HCT116 (cell line): ENCODE results near the gene LHFPL6. TPM values are rescaled to one million over a fixed set of nuclear protein-coding genes. Genes with fewer than 3 reads are reported as not detected.

Experiments
- ATAC-seq: fragments of 200-7000 bp; cut with Tn5 transposase; 2 replicates; pipeline ENCODE4 v1.9.1; 2020; ENCODE audit warnings: mild to moderate bottlenecking, moderate library complexity
- BruUV-seq: library from RNA; stranded (reverse); fragments of 400-500 nt; replicated peaks from 2 replicates; lab custom pipeline; 2021; lab: Mats Ljungman, UMichigan
- CTCF ChIA-PET: fragments of 300-600 bp; sonication (Branson Sonifier 250); formaldehyde crosslinking; loops from one replicate; lab custom pipeline; 2021; ENCODE audit warnings: antibody characterized with exemption; lab: Charles Lee
- POLR2A ChIA-PET: fragments of 300-600, 350-600 bp; sonication (Branson Sonifier 250); formaldehyde crosslinking; loops from one replicate; lab custom pipeline; 2021; ENCODE audit warnings: antibody characterized with exemption; lab: Charles Lee
- RAD21 ChIA-PET, 2 experiments: fragments of 300-600 bp; sonication (Branson Sonifier 250); formaldehyde crosslinking; loops; one replicate each; lab custom pipeline; 2023; ENCODE audit warnings: low total read pairs in 2 of 2; ENCODE audit not compliant: uncharacterized antibody in 2 of 2, unreplicated experiment in 2 of 2, low non-redundant PET in 1 of 2; lab: Charles Lee
- DNase-seq: peaks from one replicate; pipeline ENCODE4 v3.0.0-alpha.2; 2010; ENCODE audit warnings: low read depth, low spot score
- H2AFZ ChIP-seq: fragments of 200-600 bp; shearing (Covaris generic), sonication (generic); 2 replicates; pipeline ENCODE4 v1.6.1; 2017; ENCODE audit warnings: low read depth, mixed run types, mixed read lengths, antibody characterized with exemption, low read length; ENCODE audit not compliant: poor library complexity, severe bottlenecking
- H3K27ac ChIP-seq: 2 replicates; pipeline ENCODE4 v1.5.1; 2012; ENCODE audit warnings: low read depth, low read length
- H3K27me3 ChIP-seq: fragments of 200-600 bp; sonication (generic); 2 replicates; pipeline ENCODE4 v1.6.1; 2016; ENCODE audit warnings: mixed run types, low read length, mixed read lengths; ENCODE audit not compliant: insufficient read depth
- H3K36me3 ChIP-seq, 2 experiments: fragments of 200-500 bp in 1 of 2; fragments of 200-600 bp in 1 of 2; sonication (Bioruptor generic) in 1 of 2; sonication (generic) in 1 of 2; 2 replicates each; pipeline versions ENCODE4 v1.5.1 to v1.6.1; 2014 to 2016; ENCODE audit warnings: low read length in 2 of 2, inconsistent platforms in 1 of 2, mixed read lengths in 1 of 2, mixed run types in 1 of 2; ENCODE audit not compliant: insufficient read depth in 2 of 2, control insufficient read depth in 1 of 2
- H3K4me1 ChIP-seq, 2 experiments: fragments of 200-600 bp in 1 of 2; sonication (generic) in 1 of 2; 2 replicates each; pipeline versions ENCODE4 v1.5.1 to v1.6.1; 2012 to 2017; ENCODE audit warnings: low read length in 2 of 2, inconsistent platforms in 1 of 2, mild to moderate bottlenecking in 1 of 2, mixed read lengths in 1 of 2, mixed run types in 1 of 2, moderate library complexity in 1 of 2; ENCODE audit not compliant: insufficient read depth in 2 of 2, control insufficient read depth in 1 of 2
- H3K4me2 ChIP-seq: fragments of 200-600 bp; sonication (generic); 2 replicates; pipeline ENCODE4 v1.6.1; 2017; ENCODE audit warnings: mixed run types, low read length, mixed read lengths
- H3K4me3 ChIP-seq, 2 experiments: fragments of 200-600 bp in 1 of 2; sonication (generic) in 1 of 2; replicated peaks in 1 of 2; 2 replicates each; pipeline ENCODE4 v1.5.1; 2011 to 2016; ENCODE audit warnings: low read length in 2 of 2, control low read depth in 1 of 2, low read depth in 1 of 2, mild to moderate bottlenecking in 1 of 2, mixed read lengths in 1 of 2, mixed run types in 1 of 2
- H3K79me2 ChIP-seq: fragments of 200-600 bp; sonication (generic); 2 replicates; pipeline ENCODE4 v1.6.1; 2017; ENCODE audit warnings: mild to moderate bottlenecking, mixed run types, low read length, moderate library complexity, mixed read lengths; ENCODE audit not compliant: insufficient read depth
- H3K9ac ChIP-seq: fragments of 200-600 bp; sonication (generic); 2 replicates; pipeline ENCODE4 v1.6.1; 2016; ENCODE audit warnings: low read length, mixed read lengths
- H3K9me2 ChIP-seq: fragments of 200-600 bp; sonication (generic), shearing (Covaris generic); 2 replicates; pipeline ENCODE4 v1.6.1; 2017; ENCODE audit warnings: mixed run types, mild to moderate bottlenecking, moderate library complexity; ENCODE audit not compliant: insufficient read depth
- H3K9me3 ChIP-seq, 2 experiments: fragments of 200-500 bp in 1 of 2; fragments of 200-600 bp in 1 of 2; sonication (Bioruptor generic) in 1 of 2; sonication (generic) in 1 of 2; 2 replicates each; pipeline ENCODE4 v1.6.1; 2014 to 2017; ENCODE audit warnings: low read length in 2 of 2, mixed read lengths in 2 of 2, inconsistent platforms in 1 of 2, low read depth in 1 of 2, mild to moderate bottlenecking in 1 of 2, mixed run types in 1 of 2, moderate library complexity in 1 of 2; ENCODE audit not compliant: control insufficient read depth in 1 of 2, insufficient read depth in 1 of 2
- H4K20me1 ChIP-seq: fragments of 200-600 bp; sonication (generic), shearing (Covaris generic); 2 replicates; pipeline ENCODE4 v1.6.1; 2017; ENCODE audit warnings: mixed run types, mild to moderate bottlenecking, moderate library complexity; ENCODE audit not compliant: insufficient read depth
- CBX3 ChIP-seq: IDR thresholded peaks from 2 replicates; pipeline ENCODE4 v1.6.1; 2012; ENCODE audit warnings: low read depth
- CTCF ChIP-seq, 3 experiments: fragments of 200-600 bp in 1 of 3; sonication (generic) in 1 of 3; IDR thresholded peaks in 2 of 3; conservative IDR thresholded peaks in 1 of 3; 2 replicates each; pipeline ENCODE4 v1.5.1; 2012 to 2017; ENCODE audit warnings: low read depth in 2 of 3, low read length in 2 of 3, antibody characterized with exemption in 1 of 3, borderline replicate concordance in 1 of 3, control low read depth in 1 of 3, mild to moderate bottlenecking in 1 of 3, mixed read lengths in 1 of 3, mixed run types in 1 of 3, moderate library complexity in 1 of 3; ENCODE audit not compliant: insufficient read depth in 1 of 3
- EGR1 ChIP-seq: IDR thresholded peaks from 2 replicates; pipeline ENCODE4 v1.6.1; 2012; ENCODE audit warnings: low read depth
- ELF1 ChIP-seq: IDR thresholded peaks from 2 replicates; pipeline ENCODE4 v1.6.1; 2012; ENCODE audit warnings: low read depth, borderline replicate concordance
- EZH2 ChIP-seq: fragments of 200-600 bp; sonication (generic); IDR thresholded peaks from 2 replicates; pipeline ENCODE4 v1.6.1; 2017; ENCODE audit warnings: antibody characterized with exemption, mixed run types
- EZH2phosphoT487 ChIP-seq: fragments of 200-600 bp; IDR thresholded peaks from 2 replicates; pipeline ENCODE4 v1.6.1; 2018; ENCODE audit warnings: antibody characterized with exemption, borderline replicate concordance
- FOSL1 ChIP-seq: IDR thresholded peaks from 2 replicates; pipeline ENCODE4 v1.6.1; 2012; ENCODE audit warnings: low read depth
- POLR2A ChIP-seq: IDR thresholded peaks from 2 replicates; pipeline ENCODE4 v1.7.0; 2011; ENCODE audit warnings: borderline replicate concordance; ENCODE audit not compliant: insufficient read depth, insufficient read length; ENCODE audit errors: extremely low read depth
- POLR2AphosphoS5 ChIP-seq: IDR thresholded peaks from 2 replicates; pipeline ENCODE4 v1.6.1; 2011; ENCODE audit warnings: mild to moderate bottlenecking, low read depth, low read length, moderate library complexity
- RAD21 ChIP-seq: IDR thresholded peaks from 2 replicates; pipeline ENCODE4 v1.6.1; 2012; ENCODE audit warnings: low read depth, mild to moderate bottlenecking
- SIN3A ChIP-seq: IDR thresholded peaks from 2 replicates; pipeline ENCODE4 v1.6.1; 2012; ENCODE audit warnings: low read depth
- TCF7L2 ChIP-seq: IDR thresholded peaks from 2 replicates; pipeline ENCODE4 v1.7.0; 2011; ENCODE audit warnings: borderline replicate concordance, inconsistent platforms; ENCODE audit not compliant: insufficient read depth, insufficient read length; ENCODE audit errors: extremely low read depth
- YY1 ChIP-seq: IDR thresholded peaks from 2 replicates; pipeline ENCODE4 v1.6.1; 2011; ENCODE audit warnings: low read length, low read depth, moderate library complexity, mild to moderate bottlenecking; ENCODE audit not compliant: insufficient replicate concordance; ENCODE audit errors: extremely low read depth
- ZFX ChIP-seq: fragments of 450-650 bp; IDR thresholded peaks from 2 replicates; pipeline ENCODE4 v1.6.1; 2017
- intact Hi-C: fragments of 100-400 bp; cut with micrococcal nuclease; formaldehyde crosslinking; loops from 2 replicates; pipeline ENCODE4 v1.10.0; 2022
- total RNA-seq: library from RNA; stranded (reverse); gene quantifications from one replicate; pipeline ENCODE4 v1.2.1, GENCODE V29; 2021; ENCODE audit not compliant: unreplicated experiment

The LHFPL6 gene
- total RNA-seq, 1 experiment from 2014 or later: 0.22 TPM

GRCh38 chr13:39631307-39631706 is 28.3 kb upstream of the LHFPL6 start:
- Histone ChIP-seq H3K9me3 (0 out of 4 replicates have a peak, but pooled peaks cover 0 to 5% of the 10 kb centered on the region in 2 experiments), H3K27ac (no peak overlapping the region), H3K9ac (no peak overlapping the region), H3K79me2 (no peaks in the 10 kb centered on the region), H3K9me2 (no peaks in the 10 kb centered on the region), H2AFZ (no peak overlapping the region), H3K4me3 (no peak overlapping the region), H3K36me3 (no peaks in the 10 kb centered on the region), H4K20me1 (no peaks in the 10 kb centered on the region), H3K4me1 (no peaks in the 10 kb centered on the region), H3K27me3 (no peaks in the 10 kb centered on the region), H3K4me2 (no peak overlapping the region)
- ChIA-PET CTCF (interaction anchor here (1.1 kb wide), 1 partner anchor 15 kb away, joined by 3 read pairs; no protein-coding TSS in a partner anchor), POLR2A (no interaction called here), RAD21 (no interaction called here)
- no peak for ATAC-seq
- no peak for DNase-seq
- intact Hi-C loops: no loop called here
- TF ChIP-seq POLR2AphosphoS5 (no peak), FOSL1 (no peak), RAD21 (no peak), ZFX (no peak), EZH2 (no peak), EGR1 (no peak), YY1 (no peak), CTCF (IDR thresholded peaks at IDR 0.05 in 2 of 3, conservative IDR thresholded peaks at IDR 0.05 in 1 of 3; ENCODE audit: borderline replicate concordance in 1 of 3, insufficient read depth in 1 of 3, low read depth in 2 of 3, low read length in 2 of 3) (no peak), ELF1 (no peak), TCF7L2 (no peak), POLR2A (no peak), SIN3A (no peak), EZH2phosphoT487 (no peak), CBX3 (no peak)
- BruUV-seq: no TSS peak
